Effector memory CD8-positive, alpha-beta T cell (primary cell): ENCODE measurements around the gene NUCB1.
"Not testable (repeated sequence)": the region's sequence is repeated elsewhere in the genome, so short reads cannot be mapped to it uniquely, and the experiment has no call there.

Experiments used
- ATAC-seq: fragments of 150-1000 bp; cut with Tn5 transposase; replicated peaks from 2 replicates; pipeline ENCODE4 v1.10.0; 2021; ENCODE audit warnings: mild to moderate bottlenecking, moderate library complexity
- DNase-seq, 3 experiments: peaks; one replicate each; pipeline ENCODE4 v3.0.0; 2021
- H3K27ac Mint-ChIP-seq, 2 donors: one replicate each; pipeline ENCODE4 v1.8.0; 2022; ENCODE audit warnings: mild to moderate bottlenecking in 2 of 2, mixed read lengths in 2 of 2, moderate library complexity in 2 of 2
- H3K27me3 Mint-ChIP-seq, 2 donors: one replicate each; pipeline ENCODE4 v1.8.0; 2022; ENCODE audit warnings: mixed read lengths in 2 of 2
- H3K36me3 Mint-ChIP-seq: one replicate; pipeline ENCODE4 v1.8.0; 2022; ENCODE audit warnings: mild to moderate bottlenecking, moderate library complexity, mixed read lengths; ENCODE audit not compliant: insufficient read depth
- H3K4me1 Mint-ChIP-seq, 2 donors: one replicate each; pipeline ENCODE4 v1.8.0; 2022; ENCODE audit warnings: low read depth in 2 of 2, mixed read lengths in 2 of 2
- H3K4me3 Mint-ChIP-seq, 2 donors: one replicate each; pipeline ENCODE4 v1.8.0; 2022; ENCODE audit warnings: mild to moderate bottlenecking in 2 of 2, mixed read lengths in 2 of 2, moderate library complexity in 2 of 2
- H3K9me3 Mint-ChIP-seq, 2 donors: one replicate each; pipeline ENCODE4 v1.8.0; 2022; ENCODE audit warnings: mixed read lengths in 2 of 2

The NUCB1 gene

GRCh38 chr19:48902291-48902690, 2.2 kb downstream of the NUCB1 start:
- H3K27ac Mint-ChIP-seq = peak overlapping the region in 1 of 2 donors; percentile 26
- ATAC-seq, DNase-seq, H3K9me3 Mint-ChIP-seq, H3K27me3 Mint-ChIP-seq: not testable (repeated sequence)
- H3K4me3 Mint-ChIP-seq = peak overlapping the region in 1 of 2 donors; percentile 34
- H3K4me1 Mint-ChIP-seq = peaks cover 20 to 27% of the 10 kb centered on the region in 2 donors
- H3K36me3 Mint-ChIP-seq = peaks cover 32% of the 10 kb centered on the region

- DNase-seq, H3K9me3 Mint-ChIP-seq, H3K4me3 Mint-ChIP-seq, ATAC-seq, H3K27me3 Mint-ChIP-seq, H3K27ac Mint-ChIP-seq: not testable (repeated sequence)
- Mint-ChIP-seq H3K36me3 (peaks cover 43% of the 10 kb centered on the region), H3K4me1 (peaks cover 20 to 30% of the 10 kb centered on the region in 2 donors)
Measured at GRCh38 chr19:48903788-48904187, 3.7 kb downstream of the NUCB1 start.

GRCh38 chr19:48905664-48906063, 5.6 kb downstream of the NUCB1 start:
- Mint-ChIP-seq H3K4me3 (no peak overlapping the region), H3K36me3 (peaks cover 59% of the 10 kb centered on the region), H3K9me3 (no peaks in the 10 kb centered on the region), H3K27me3 (no peaks in the 10 kb centered on the region), H3K27ac (no peak overlapping the region), H3K4me1 (peaks cover 11 to 17% of the 10 kb centered on the region in 2 donors)
- no peak for ATAC-seq
- DNase-seq = no peak

GRCh38 chr19:48906324-48906723, 6.2 kb downstream of the NUCB1 start:
- ATAC-seq (no peak), DNase-seq (no peak)
- H3K36me3 Mint-ChIP-seq = peaks cover 66% of the 10 kb centered on the region
- H3K4me3 Mint-ChIP-seq = no peak overlapping the region
- H3K27ac Mint-ChIP-seq = no peak overlapping the region
- no peaks in the 10 kb centered on the region for H3K27me3 Mint-ChIP-seq
- peaks cover 5 to 12% of the 10 kb centered on the region in 2 donors for H3K4me1 Mint-ChIP-seq
- H3K9me3 Mint-ChIP-seq = no peaks in the 10 kb centered on the region

DNA sequence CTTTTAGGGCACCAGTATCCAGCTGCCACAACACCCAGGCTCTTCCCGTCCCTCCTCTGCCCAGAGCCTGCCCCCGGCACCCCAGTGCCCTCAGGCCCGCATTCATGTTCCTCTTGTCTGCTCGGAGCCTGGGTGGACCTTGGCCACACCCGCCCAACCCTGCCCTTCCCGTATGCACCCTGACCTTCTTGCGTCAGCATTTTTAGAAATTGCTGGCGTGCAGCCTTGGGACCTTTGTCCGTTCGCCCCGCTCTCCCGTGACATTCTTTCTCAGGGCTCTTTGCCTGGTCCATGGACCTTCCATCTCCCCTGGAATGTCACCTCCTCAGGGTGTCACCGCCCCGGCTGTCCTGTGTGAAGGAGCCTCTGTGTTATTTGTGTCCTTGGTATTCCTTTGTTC, 7.6 kb downstream of the NUCB1 start:
- H3K4me3 Mint-ChIP-seq = no peak overlapping the region
- peaks cover under 1 to 4% of the 10 kb centered on the region in 2 donors for H3K4me1 Mint-ChIP-seq
- DNase-seq = no peak
- H3K36me3 Mint-ChIP-seq = peaks cover 73% of the 10 kb centered on the region
- H3K27ac Mint-ChIP-seq = peak overlapping the region in 1 of 2 donors; percentile 51
- no peaks in the 10 kb centered on the region for H3K27me3 Mint-ChIP-seq
- H3K9me3 Mint-ChIP-seq = no peaks in the 10 kb centered on the region
- no peak for ATAC-seq

- not testable (repeated sequence) for H3K27ac Mint-ChIP-seq, DNase-seq, H3K4me1 Mint-ChIP-seq, ATAC-seq, H3K9me3 Mint-ChIP-seq, H3K4me3 Mint-ChIP-seq, H3K27me3 Mint-ChIP-seq
- peaks cover 88% of the 10 kb centered on the region for H3K36me3 Mint-ChIP-seq
Measured at GRCh38 chr19:48909424-48910077, 9.4 kb downstream of the NUCB1 start.

- Mint-ChIP-seq H3K36me3 (peaks cover 90% of the 10 kb centered on the region), H3K9me3 (no peaks in the 10 kb centered on the region)
Measured at GRCh38 chr19:48910803-48911202, 10.7 kb downstream of the NUCB1 start.

DNA sequence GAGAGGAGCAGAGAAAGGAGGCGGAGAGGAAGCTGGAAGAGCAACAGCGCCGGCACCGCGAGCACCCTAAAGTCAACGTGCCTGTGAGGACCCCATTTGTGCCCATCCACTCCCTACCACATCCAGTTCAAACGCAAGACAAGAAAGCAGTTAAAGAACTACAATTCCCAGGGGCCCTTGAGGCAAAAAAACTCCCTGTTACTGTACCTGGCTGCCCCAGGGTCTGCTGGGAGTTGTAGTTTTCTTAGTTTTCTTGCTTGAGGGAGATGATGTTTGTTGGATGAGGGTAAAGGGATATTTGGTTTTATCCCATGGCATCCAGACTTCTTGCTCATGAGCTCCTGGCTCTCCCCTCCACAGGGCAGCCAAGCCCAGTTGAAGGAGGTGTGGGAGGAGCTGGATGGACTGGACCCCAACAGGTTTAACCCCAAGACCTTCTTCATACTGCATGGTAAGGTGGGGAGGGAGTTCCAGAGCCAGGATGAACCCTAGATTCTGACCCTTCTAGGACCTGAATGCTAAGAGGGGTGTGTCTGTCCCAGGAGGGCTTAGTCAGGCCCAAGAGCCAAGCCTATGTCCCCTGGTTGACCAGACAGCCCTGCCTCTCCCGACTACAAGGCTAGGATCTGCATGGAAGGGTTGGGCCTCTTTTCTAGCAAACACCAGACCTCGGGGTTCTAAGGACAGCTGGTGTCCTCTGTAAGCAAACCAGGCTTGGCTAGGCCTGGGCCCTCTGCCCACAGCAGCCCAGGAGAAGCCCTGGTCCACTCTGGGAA, 13.2 kb downstream of the NUCB1 start:
- Mint-ChIP-seq H3K27me3 (no peaks in the 10 kb centered on the region), H3K4me3 (no peak overlapping the region), H3K9me3 (no peaks in the 10 kb centered on the region), H3K36me3 (peaks cover 80% of the 10 kb centered on the region), H3K27ac (peak overlapping the region in 1 of 2 donors; percentile 68), H3K4me1 (peaks cover 3 to 4% of the 10 kb centered on the region in 2 donors)
- DNase-seq (peak in 2 of 3 experiments; percentile 22 to 25), ATAC-seq (peak; percentile 67)

More at GRCh38 chr19:48910803-48911202, 10.7 kb downstream of the NUCB1 start:
- H3K27me3 Mint-ChIP-seq = no peaks in the 10 kb centered on the region
- DNase-seq (no peak), ATAC-seq (no peak)
- no peak overlapping the region for H3K4me3 Mint-ChIP-seq
- peaks cover 2 to 3% of the 10 kb centered on the region in 2 donors for H3K4me1 Mint-ChIP-seq
- H3K27ac Mint-ChIP-seq = no peak overlapping the region

DNA sequence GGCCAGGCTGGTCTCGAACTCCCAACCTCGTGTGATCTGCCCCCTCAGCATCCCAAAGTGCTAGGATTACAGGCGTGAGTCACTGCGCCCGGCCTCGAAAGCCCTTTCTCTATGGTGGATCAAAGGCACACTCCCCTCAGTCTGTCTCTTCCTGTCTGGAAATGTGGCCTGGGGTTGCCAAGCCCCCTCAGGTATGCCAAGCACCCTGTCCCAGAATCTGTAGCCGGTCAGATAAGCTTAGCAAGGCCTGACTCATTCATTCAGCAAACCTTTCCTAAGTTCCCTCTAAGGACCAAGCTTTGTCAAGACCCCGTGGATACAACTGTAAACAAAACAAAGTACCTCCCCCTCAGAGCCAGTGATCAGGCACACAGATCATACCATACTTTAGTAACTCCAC, 14.1 kb downstream of the NUCB1 start:
- Mint-ChIP-seq H3K36me3 (peaks cover 76% of the 10 kb centered on the region), H3K27ac (no peak overlapping the region), H3K4me3 (no peak overlapping the region), H3K27me3 (no peaks in the 10 kb centered on the region), H3K9me3 (no peaks in the 10 kb centered on the region), H3K4me1 (peaks cover 3 to 4% of the 10 kb centered on the region in 2 donors)
- DNase-seq = no peak
- no peak for ATAC-seq

DNA sequence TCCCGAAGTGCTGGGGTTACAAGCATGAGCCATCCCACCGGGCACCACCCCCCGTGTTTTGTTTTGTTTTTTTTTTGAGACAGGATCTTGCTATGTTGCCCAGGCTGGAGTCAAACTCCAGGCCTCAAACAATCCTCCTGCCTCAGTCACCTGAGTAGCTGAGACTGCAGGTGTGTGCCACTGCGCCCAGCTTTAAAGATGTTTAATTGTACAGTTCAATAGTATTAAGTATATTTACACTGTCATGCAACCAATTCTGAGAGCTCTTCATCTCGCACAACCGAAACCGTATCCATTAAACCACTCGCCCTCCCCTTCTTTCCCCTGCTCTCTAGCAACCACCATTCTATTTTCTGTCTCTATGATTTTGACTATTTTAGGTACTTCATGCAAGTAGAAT, 15.6 kb downstream of the NUCB1 start:
- no peaks in the 10 kb centered on the region for H3K27me3 Mint-ChIP-seq
- H3K4me1 Mint-ChIP-seq = peaks cover 3 to 4% of the 10 kb centered on the region in 2 donors
- DNase-seq (no peak), ATAC-seq (no peak)
- H3K4me3 Mint-ChIP-seq = no peak overlapping the region
- no peaks in the 10 kb centered on the region for H3K9me3 Mint-ChIP-seq
- peaks cover 65% of the 10 kb centered on the region for H3K36me3 Mint-ChIP-seq
- H3K27ac Mint-ChIP-seq = no peak overlapping the region

DNA sequence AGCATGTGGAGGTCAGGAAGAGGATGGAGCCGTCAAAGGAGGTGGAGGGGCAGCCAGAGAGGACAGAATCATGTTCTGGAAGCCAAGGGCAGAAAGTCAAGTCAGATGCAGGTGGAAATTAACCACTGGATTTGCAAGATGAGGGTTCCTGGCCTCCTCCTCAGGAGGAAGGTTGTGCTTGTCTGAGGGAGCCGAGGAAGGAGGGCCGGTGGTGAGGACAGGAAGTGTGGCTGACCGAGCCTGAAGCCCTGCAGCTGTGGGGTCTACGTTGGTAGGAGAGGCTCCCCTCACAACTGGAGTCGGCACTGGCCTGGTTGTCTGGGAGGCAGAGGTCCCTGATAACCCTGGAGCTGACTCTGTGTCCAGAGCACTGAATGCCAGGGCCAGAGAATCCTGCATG, 18.0 kb downstream of the NUCB1 start:
- Mint-ChIP-seq H3K36me3 (peaks cover 53% of the 10 kb centered on the region), H3K27ac (peak overlapping the region; percentile 38 to 53), H3K4me3 (no peak overlapping the region), H3K27me3 (no peaks in the 10 kb centered on the region), H3K9me3 (no peaks in the 10 kb centered on the region), H3K4me1 (peaks cover 3 to 4% of the 10 kb centered on the region in 2 donors)
- ATAC-seq (no peak), DNase-seq (no peak)

DNA sequence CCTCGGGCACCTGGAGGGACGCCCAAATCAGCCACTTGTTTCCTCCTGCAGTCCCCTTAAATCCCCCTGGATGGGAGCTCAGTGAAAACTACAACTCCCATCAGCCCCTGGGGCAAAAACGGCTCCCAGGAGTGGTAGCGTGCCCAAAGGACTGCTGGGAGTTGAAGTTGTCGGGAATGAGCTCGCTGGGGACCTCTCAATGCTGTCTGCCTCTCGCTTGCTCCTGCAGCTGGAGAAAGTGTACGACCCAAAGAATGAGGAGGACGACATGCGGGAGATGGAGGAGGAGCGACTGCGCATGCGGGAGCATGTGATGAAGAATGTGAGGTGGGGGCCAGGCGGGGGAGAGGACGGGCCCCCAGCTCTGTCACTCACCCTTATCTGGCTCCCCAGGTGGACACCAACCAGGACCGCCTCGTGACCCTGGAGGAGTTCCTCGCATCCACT, 18.7 kb downstream of the NUCB1 start:
- H3K4me3 Mint-ChIP-seq = no peak overlapping the region
- no peaks in the 10 kb centered on the region for H3K9me3 Mint-ChIP-seq
- H3K27ac Mint-ChIP-seq = peak overlapping the region in 1 of 2 donors; percentile 38
- ATAC-seq (peak; percentile 43), DNase-seq (no peak)
- H3K36me3 Mint-ChIP-seq = peaks cover 50% of the 10 kb centered on the region
- H3K27me3 Mint-ChIP-seq = no peaks in the 10 kb centered on the region
- peaks cover 3 to 4% of the 10 kb centered on the region in 2 donors for H3K4me1 Mint-ChIP-seq

GRCh38 chr19:48919271-48919670, 19.2 kb downstream of the NUCB1 start:
- not testable (repeated sequence) for DNase-seq, ATAC-seq, H3K27ac Mint-ChIP-seq, H3K4me3 Mint-ChIP-seq, H3K27me3 Mint-ChIP-seq, H3K9me3 Mint-ChIP-seq, H3K4me1 Mint-ChIP-seq
- peaks cover 46% of the 10 kb centered on the region for H3K36me3 Mint-ChIP-seq

DNA sequence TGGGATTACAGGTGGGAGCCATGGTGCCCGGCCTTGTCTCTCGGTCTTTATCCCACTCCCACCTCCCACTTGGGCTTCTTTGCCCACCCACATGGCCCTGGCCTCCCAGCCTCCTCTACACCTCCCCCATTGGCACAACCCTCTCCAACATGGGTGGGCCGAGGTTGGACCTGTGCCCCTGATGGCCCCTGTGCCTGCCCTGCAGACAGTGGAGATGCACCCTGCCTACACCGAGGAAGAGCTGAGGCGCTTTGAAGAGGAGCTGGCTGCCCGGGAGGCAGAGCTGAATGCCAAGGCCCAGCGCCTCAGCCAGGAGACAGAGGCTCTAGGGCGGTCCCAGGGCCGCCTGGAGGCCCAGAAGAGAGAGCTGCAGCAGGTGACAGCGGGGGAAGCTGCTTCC, 20.8 kb downstream of the NUCB1 start:
- H3K4me3 Mint-ChIP-seq = no peak overlapping the region
- no peaks in the 10 kb centered on the region for H3K9me3 Mint-ChIP-seq
- peaks cover 0 to 4% of the 10 kb centered on the region in 2 donors for H3K4me1 Mint-ChIP-seq
- ATAC-seq (no peak), DNase-seq (no peak)
- no peaks in the 10 kb centered on the region for H3K27me3 Mint-ChIP-seq
- no peak overlapping the region for H3K27ac Mint-ChIP-seq
- H3K36me3 Mint-ChIP-seq = peaks cover 30% of the 10 kb centered on the region
